Lung (tissue), 12 donors: ENCODE measurements around the gene USP6. TPM values are rescaled to one million over a fixed set of nuclear protein-coding genes. Genes with fewer than 3 reads are reported as not detected.

Experiments used
- ATAC-seq: fragments of 200-7000 bp; cut with Tn5 transposase; one replicate; pipeline ENCODE4 v1.9.1; 2020; ENCODE audit warnings: moderate number of reproducible peaks; ENCODE audit not compliant: insufficient read depth, low FRiP score
- DNase-seq, 3 donors: peaks; one replicate each; pipeline ENCODE4 v3.0.0-alpha.2; 2013 to 2017
- H3K27ac ChIP-seq, 2 donors: one replicate each; pipeline ENCODE4 v1.5.1; 2013; ENCODE audit warnings: mild to moderate bottlenecking in 2 of 2, moderate library complexity in 2 of 2, control low read depth in 1 of 2, inconsistent platforms in 1 of 2, low read depth in 1 of 2, low read length in 1 of 2
- H3K27me3 ChIP-seq, 3 donors: one replicate each; pipeline ENCODE4 v1.5.1; 2013; ENCODE audit warnings: low read length in 2 of 3; ENCODE audit not compliant: control insufficient read depth in 3 of 3, insufficient read depth in 3 of 3
- H3K36me3 ChIP-seq, 4 donors: one replicate each; pipeline ENCODE4 v1.5.1; 2013; ENCODE audit warnings: low read length in 4 of 4, mild to moderate bottlenecking in 1 of 4, moderate library complexity in 1 of 4; ENCODE audit not compliant: control insufficient read depth in 4 of 4, insufficient read depth in 4 of 4
- H3K4me1 ChIP-seq, 5 donors: one replicate each; pipeline ENCODE4 v1.5.1; 2013; ENCODE audit warnings: low read length in 5 of 5, mild to moderate bottlenecking in 2 of 5, moderate library complexity in 1 of 5; ENCODE audit not compliant: control insufficient read depth in 5 of 5, insufficient read depth in 5 of 5
- H3K4me3 ChIP-seq: one replicate; pipeline ENCODE4 v1.5.1; 2013; ENCODE audit warnings: mild to moderate bottlenecking, control low read depth, moderate library complexity
- H3K9ac ChIP-seq, 2 donors: one replicate each; pipeline ENCODE4 v1.5.1; 2013; ENCODE audit warnings: low read length in 2 of 2, control low read depth in 1 of 2; ENCODE audit not compliant: insufficient read depth in 1 of 2
- H3K9me3 ChIP-seq, 4 donors: one replicate each; pipeline ENCODE4 v1.5.1; 2013; ENCODE audit warnings: low read length in 3 of 4, mild to moderate bottlenecking in 1 of 4, moderate library complexity in 1 of 4; ENCODE audit not compliant: control insufficient read depth in 4 of 4, insufficient read depth in 3 of 4
- WGBS, 2 donors: extraction: QIAGEN DNeasy Blood & Tissue Kit; methylation state at CpG; one replicate each; pipeline ENCODE4 v1.1.7; 2013; 5-methylcytosine and 5-hydroxymethylcytosine counted together
- polyA plus RNA-seq, 2 donors: library from polyadenylated mRNA; stranded (reverse); fragments of 200-250 nt; gene quantifications; one replicate each; pipeline ENCODE4 v1.2.1, GENCODE V29; 2013
- total RNA-seq, 2 donors: library from RNA; depleted of rRNA in 1 of 2; stranded (reverse); fragments of >200 nt in 1 of 2; gene quantifications; one replicate each; pipeline ENCODE4 v1.2.1, GENCODE V29; 2014 to 2021
- TF ChIP-seq, protein P1 (sequence below): IDR thresholded peaks from 2 replicates; pipeline ENCODE4 v1.5.1; 2012; ENCODE audit warnings: mild to moderate bottlenecking; ENCODE audit errors: control extremely low read depth, extremely low read depth
- donor health status: control.
- donor health status: control.
- donor health status: Bipolar disorder and iron deficiency.
- donor health status: healthy.
- donor health status: DM: yes; HTN: yes; CAD: no.

Gene USP6
- total and polyA plus RNA-seq, 4 donors: 0.05 to 0.46 (median 0.21) TPM

DNA sequence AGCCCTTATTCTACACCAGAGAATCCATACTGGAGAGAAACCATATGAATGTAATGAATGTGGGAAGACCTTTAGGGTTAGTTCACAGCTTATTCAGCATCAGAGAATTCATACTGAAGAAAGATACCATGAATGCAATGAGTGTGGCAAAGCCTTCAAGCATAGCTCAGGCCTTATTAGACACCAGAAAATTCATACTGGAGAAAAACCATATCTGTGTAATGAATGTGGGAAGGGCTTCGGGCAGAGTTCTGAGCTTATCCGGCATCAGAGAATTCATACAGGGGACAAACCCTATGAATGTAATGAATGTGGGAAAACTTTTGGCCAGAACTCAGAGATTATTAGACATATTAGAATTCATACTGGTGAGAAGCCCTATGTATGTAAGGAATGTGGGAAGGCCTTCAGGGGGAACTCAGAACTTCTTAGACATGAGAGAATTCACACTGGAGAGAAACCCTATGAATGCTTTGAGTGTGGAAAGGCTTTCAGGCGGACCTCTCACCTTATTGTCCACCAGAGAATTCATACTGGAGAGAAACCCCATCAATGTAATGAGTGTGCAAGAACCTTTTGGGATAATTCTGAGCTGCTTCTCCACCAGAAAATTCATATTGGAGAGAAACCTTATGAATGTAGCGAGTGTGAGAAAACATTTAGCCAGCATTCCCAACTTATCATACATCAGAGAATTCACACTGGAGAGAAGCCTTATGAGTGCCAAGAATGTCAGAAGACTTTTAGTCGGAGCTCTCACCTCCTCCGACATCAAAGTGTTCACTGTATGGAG is 23.4 kb upstream of the USP6 start:
- DNase-seq (no peak), ATAC-seq (no peak)
- H3K27ac ChIP-seq: no peak overlapping the region
- peaks cover 0 to 5% (median 0%) of the 10 kb centered on the region in 5 donors for H3K4me1 ChIP-seq
- WGBS, 2 donors: 96 to 98% methylated on average over 6 of the region's 6 CpGs
- peaks cover 16 to 80% (median 46%) of the 10 kb centered on the region in 4 donors for H3K9me3 ChIP-seq
- TF ChIP-seq, protein P1, sequence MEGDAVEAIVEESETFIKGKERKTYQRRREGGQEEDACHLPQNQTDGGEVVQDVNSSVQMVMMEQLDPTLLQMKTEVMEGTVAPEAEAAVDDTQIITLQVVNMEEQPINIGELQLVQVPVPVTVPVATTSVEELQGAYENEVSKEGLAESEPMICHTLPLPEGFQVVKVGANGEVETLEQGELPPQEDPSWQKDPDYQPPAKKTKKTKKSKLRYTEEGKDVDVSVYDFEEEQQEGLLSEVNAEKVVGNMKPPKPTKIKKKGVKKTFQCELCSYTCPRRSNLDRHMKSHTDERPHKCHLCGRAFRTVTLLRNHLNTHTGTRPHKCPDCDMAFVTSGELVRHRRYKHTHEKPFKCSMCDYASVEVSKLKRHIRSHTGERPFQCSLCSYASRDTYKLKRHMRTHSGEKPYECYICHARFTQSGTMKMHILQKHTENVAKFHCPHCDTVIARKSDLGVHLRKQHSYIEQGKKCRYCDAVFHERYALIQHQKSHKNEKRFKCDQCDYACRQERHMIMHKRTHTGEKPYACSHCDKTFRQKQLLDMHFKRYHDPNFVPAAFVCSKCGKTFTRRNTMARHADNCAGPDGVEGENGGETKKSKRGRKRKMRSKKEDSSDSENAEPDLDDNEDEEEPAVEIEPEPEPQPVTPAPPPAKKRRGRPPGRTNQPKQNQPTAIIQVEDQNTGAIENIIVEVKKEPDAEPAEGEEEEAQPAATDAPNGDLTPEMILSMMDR: no peak
- H3K36me3 ChIP-seq: peaks cover 23 to 52% (median 47%) of the 10 kb centered on the region in 4 donors
- H3K4me3 ChIP-seq: no peak overlapping the region
- no peaks in the 10 kb centered on the region for H3K27me3 ChIP-seq
- no peak overlapping the region for H3K9ac ChIP-seq

DNA sequence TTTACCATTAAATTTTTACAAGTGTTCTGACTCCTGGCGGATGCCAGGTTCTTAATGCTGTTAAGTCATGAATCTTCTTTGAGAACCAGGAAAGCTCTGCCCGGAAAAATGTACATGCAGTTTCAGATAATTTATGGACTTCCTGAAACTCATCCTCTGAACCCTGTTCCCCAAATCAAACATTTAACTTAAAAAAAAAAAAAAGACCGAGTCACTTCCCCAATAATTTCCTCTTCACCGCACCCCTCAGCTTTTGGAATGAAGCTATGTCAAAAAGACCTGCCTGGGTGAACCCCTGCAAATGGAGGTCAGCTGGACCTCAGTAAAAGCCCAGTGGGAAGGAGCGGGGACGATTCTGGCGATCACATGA is 19.1 kb upstream of the USP6 start:
- Histone ChIP-seq H3K27me3 (no peaks in the 10 kb centered on the region), H3K36me3 (peaks cover 2 to 20% (median 13%) of the 10 kb centered on the region in 4 donors), H3K4me3 (peak overlapping the region; percentile 69), H3K27ac (peak overlapping the region; percentile 68 to 82), H3K4me1 (peaks cover 0 to 5% (median 3%) of the 10 kb centered on the region in 5 donors), H3K9me3 (peaks cover 5 to 42% (median 27%) of the 10 kb centered on the region in 4 donors), H3K9ac (peak overlapping the region in 1 of 2 donors; percentile 58)
- ATAC-seq (no peak), DNase-seq (no peak)
- TF ChIP-seq, protein P1: no peak
- WGBS, 2 donors: 7 to 13% methylated on average over 7 of the region's 7 CpGs

DNA sequence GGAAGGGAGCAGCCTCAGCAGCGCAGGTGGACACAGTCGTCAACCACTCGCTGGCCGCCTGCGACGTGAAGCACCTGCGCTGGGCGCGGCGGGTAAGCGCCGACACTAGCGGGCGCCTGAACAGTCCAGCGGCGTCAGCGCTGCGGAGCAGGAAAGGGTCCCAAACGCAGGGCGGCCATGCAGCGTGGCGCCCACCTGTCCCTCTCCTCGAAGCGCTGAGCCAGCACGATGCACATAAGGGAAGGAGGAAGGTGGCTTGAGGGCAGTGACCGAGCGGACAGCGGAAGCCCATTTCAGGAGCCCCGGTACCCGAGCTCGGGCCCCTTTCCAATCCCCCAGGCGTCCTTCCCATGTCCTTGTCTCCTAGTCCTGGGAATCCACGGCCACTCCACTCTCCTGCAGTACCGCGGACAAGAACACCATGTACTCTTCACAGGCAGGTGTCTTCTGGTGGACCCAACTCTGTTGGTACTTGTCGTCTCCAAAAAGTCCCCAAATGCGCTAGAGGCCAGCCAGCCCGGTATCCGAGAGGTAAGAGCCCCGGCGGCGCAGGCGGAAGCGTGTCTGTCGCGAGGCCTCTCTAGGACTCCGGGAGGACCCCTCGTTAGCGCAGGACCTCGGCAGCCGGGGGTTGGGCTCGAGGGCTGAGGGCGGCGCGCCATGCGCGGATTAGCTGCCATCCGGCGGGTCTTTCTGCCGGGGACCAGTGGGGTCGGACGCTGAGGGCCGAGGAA is 18.6 kb upstream of the USP6 start:
- Histone ChIP-seq H3K4me3 (peak overlapping the region; percentile 69), H3K4me1 (peaks cover 0 to 5% (median 3%) of the 10 kb centered on the region in 5 donors), H3K27ac (peak overlapping the region; percentile 68 to 82), H3K9ac (peak overlapping the region in 1 of 2 donors; percentile 63), H3K27me3 (no peaks in the 10 kb centered on the region), H3K36me3 (peaks cover 0 to 15% (median 8%) of the 10 kb centered on the region in 4 donors), H3K9me3 (peaks cover 0 to 36% (median 24%) of the 10 kb centered on the region in 4 donors)
- DNase-seq (peak; percentile 85 to 91 (median 88)), ATAC-seq (no peak)
- TF ChIP-seq, protein P1: no peak
- WGBS, 2 donors: 1 to 3% methylated on average over 63 of the region's 63 CpGs
